Endometrium (tissue), 2 donors: Measurements from ENCODE around the gene TMEM225B.
"Not testable (repeated sequence)": the region's sequence is repeated elsewhere in the genome, so short reads cannot be mapped to it uniquely, and the experiment has no call there.

ENCODE experiments used
- FAIRE-seq: peaks from 2 replicates; lab custom pipeline; 2012; peaks lifted over from hg19 to GRCh38; lab: Jason Lieb, UNC
- donor health status: control.
- donor health status: control.

Gene TMEM225B

GRCh38 chr7:99623702-99624447 lies 25.8 kb downstream of the TMEM225B start:
- FAIRE-seq, result no peak

- FAIRE-seq, result no peak
These were observed 26.4 kb downstream of the TMEM225B start for GRCh38 chr7:99624484-99624883.

GRCh38 chr7:99625321-99625720 lies 27.3 kb downstream of the TMEM225B start:
- FAIRE-seq, result no peak

- FAIRE-seq, result no peak
These were observed 27.9 kb downstream of the TMEM225B start for GRCh38 chr7:99625961-99626360.

- FAIRE-seq, result no peak
These were observed 28.6 kb downstream of the TMEM225B start for GRCh38 chr7:99626661-99627060.

- no peak for FAIRE-seq
These were observed 29.4 kb downstream of the TMEM225B start for GRCh38 chr7:99627513-99627912.

GRCh38 chr7:99628471-99629465 lies 30.7 kb downstream of the TMEM225B start:
- FAIRE-seq, result no peak

GRCh38 chr7:99629643-99630042 lies 31.6 kb downstream of the TMEM225B start:
- FAIRE-seq, result no peak

GRCh38 chr7:99631295-99632109 lies 33.4 kb downstream of the TMEM225B start:
- no peak for FAIRE-seq

GRCh38 chr7:99637414-99637813 lies 39.3 kb downstream of the TMEM225B start:
- not testable (repeated sequence) for FAIRE-seq

- FAIRE-seq, result no peak
These were observed 40.7 kb downstream of the TMEM225B start for GRCh38 chr7:99638731-99639130.

- no peak for FAIRE-seq
These were observed 41.2 kb downstream of the TMEM225B start for GRCh38 chr7:99639267-99639666.

GRCh38 chr7:99642027-99642426 lies 44.0 kb downstream of the TMEM225B start:
- FAIRE-seq, result no peak

- no peak for FAIRE-seq
These were observed 45.4 kb downstream of the TMEM225B start for GRCh38 chr7:99643464-99643863.

GRCh38 chr7:99644431-99644830 lies 46.4 kb downstream of the TMEM225B start:
- no peak for FAIRE-seq

- no peak for FAIRE-seq
These were observed 47.5 kb downstream of the TMEM225B start for GRCh38 chr7:99645590-99645989.

GRCh38 chr7:99648843-99649242 lies 50.8 kb downstream of the TMEM225B start:
- no peak for FAIRE-seq

GRCh38 chr7:99651290-99651689 lies 53.2 kb downstream of the TMEM225B start:
- FAIRE-seq, result no peak

- FAIRE-seq, result no peak
These were observed 54.6 kb downstream of the TMEM225B start for GRCh38 chr7:99652671-99653070.

GRCh38 chr7:99653269-99653668 lies 55.2 kb downstream of the TMEM225B start:
- not testable (repeated sequence) for FAIRE-seq

- FAIRE-seq, result no peak
These were observed 55.7 kb downstream of the TMEM225B start for GRCh38 chr7:99653754-99654153.

- FAIRE-seq, result not testable (repeated sequence)
These were observed 56.6 kb downstream of the TMEM225B start for GRCh38 chr7:99654626-99655025.
